Measurements from ENCODE around the gene PTPN22. TPM values are rescaled to one million over a fixed set of nuclear protein-coding genes. Genes with fewer than 3 reads are reported as not detected.

Gene PTPN22
- total RNA-seq (10 to 100 TPM; 28.3 to 30.2 TPM), total RNA-seq (50.9 to 409 (median 88.2) reads per million in 172 experiments)
- 25.7 TPM for polyA plus RNA-seq (2013, experiment 1 of 2)
- 37.5 TPM for polyA plus RNA-seq (2013, experiment 2 of 2)

DNA sequence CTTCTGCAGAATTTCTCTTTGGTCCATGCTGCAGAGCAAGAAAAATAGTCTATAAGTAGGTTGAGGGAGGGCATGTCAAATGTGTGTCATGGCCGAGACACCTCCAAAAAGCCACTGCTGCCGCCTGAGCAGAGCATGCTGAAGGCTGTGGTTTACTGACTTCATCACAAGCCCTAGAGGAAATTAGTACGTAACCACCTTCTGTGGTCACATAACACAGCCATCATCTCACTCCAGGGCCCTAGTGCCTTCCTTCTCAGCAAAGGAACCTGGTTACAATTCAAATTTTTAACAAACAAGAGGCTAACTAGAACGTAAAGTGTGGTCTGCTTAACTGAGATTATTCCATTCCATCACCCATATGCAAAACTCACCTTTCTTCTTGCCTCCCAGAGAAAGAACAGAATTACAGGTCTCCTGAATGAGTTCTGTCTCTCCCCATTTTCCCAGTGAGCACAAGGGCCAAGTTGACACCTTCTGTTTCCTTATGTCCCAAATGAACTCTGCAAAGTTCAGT lies at the start of gene PTPN22:
Gene PTPN22 (minus strand): TSS at position 116 of the 517 bp plus-strand sequence.
- Histone ChIP-seq H3K4me1 (ENCODE audit: insufficient read depth, low read length) (peaks cover 38% of the 10 kb centered on the region), H3K9me3 (ENCODE audit: control insufficient read depth in 1 of 2, insufficient read depth in 1 of 2, low read length in 2 of 2) (no peaks in the 10 kb centered on the region), H3K4me3 (ENCODE audit: low read length) (peak within 1 kb of the TSS; percentile 55), H3K27ac (ENCODE audit: low read depth in 1 of 2, low read length in 2 of 2) (peak within 1 kb of the TSS; percentile 75 to 78), H3K36me3 (ENCODE audit: insufficient read depth, low read length) (no peaks in the 10 kb centered on the region), H3K27me3 (ENCODE audit: control insufficient read depth in 1 of 2, insufficient read depth in 2 of 2, low read length in 2 of 2) (no peaks in the 10 kb centered on the region)
- peaks cover 19% of the 10 kb centered on the region for H3K36me3 Mint-ChIP-seq (ENCODE audit: low read depth)
- ChIA-PET POLR2A (interaction anchor here (1.0 to 1.5 kb wide), 5 partner anchors 10 to 105 kb away, joined by 4 to 6 read pairs (median 6); partner anchors contain the start of genes AP4B1, HIPK1 and RSBN1), CTCF (interaction anchor here (1.2 kb wide), 1 partner anchor 33 kb away, joined by 4 read pairs; the partner anchor contains the start of genes AP4B1 and DCLRE1B)
- TF ChIP-seq, protein P1, sequence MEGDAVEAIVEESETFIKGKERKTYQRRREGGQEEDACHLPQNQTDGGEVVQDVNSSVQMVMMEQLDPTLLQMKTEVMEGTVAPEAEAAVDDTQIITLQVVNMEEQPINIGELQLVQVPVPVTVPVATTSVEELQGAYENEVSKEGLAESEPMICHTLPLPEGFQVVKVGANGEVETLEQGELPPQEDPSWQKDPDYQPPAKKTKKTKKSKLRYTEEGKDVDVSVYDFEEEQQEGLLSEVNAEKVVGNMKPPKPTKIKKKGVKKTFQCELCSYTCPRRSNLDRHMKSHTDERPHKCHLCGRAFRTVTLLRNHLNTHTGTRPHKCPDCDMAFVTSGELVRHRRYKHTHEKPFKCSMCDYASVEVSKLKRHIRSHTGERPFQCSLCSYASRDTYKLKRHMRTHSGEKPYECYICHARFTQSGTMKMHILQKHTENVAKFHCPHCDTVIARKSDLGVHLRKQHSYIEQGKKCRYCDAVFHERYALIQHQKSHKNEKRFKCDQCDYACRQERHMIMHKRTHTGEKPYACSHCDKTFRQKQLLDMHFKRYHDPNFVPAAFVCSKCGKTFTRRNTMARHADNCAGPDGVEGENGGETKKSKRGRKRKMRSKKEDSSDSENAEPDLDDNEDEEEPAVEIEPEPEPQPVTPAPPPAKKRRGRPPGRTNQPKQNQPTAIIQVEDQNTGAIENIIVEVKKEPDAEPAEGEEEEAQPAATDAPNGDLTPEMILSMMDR (IDR thresholded peaks at IDR 0.05) = no peak
- H3K4me3 Mint-ChIP-seq = peak within 1 kb of the TSS; percentile 90
- peaks cover 75% of the 10 kb centered on the region for H3K4me1 Mint-ChIP-seq (ENCODE audit: low read depth)
- ATAC-seq (ENCODE audit: poor library complexity) (peak; percentile 92), DNase-seq (peak; percentile 65 to 95 (median 75))
- H3K27ac Mint-ChIP-seq = peak within 1 kb of the TSS; percentile 94
- H3K9me3 Mint-ChIP-seq = no peaks in the 10 kb centered on the region
- no peaks in the 10 kb centered on the region for H3K27me3 Mint-ChIP-seq
- intact Hi-C loops (cut with DNase I, micrococcal nuclease) = loop anchor here (1.0 to 10.0 kb wide), 7 partner anchors 34 to 457 kb away; partner anchors contain the start of genes DCLRE1B (in 2 of the 2) and RSBN1 (in 1 of the 2)

DNA sequence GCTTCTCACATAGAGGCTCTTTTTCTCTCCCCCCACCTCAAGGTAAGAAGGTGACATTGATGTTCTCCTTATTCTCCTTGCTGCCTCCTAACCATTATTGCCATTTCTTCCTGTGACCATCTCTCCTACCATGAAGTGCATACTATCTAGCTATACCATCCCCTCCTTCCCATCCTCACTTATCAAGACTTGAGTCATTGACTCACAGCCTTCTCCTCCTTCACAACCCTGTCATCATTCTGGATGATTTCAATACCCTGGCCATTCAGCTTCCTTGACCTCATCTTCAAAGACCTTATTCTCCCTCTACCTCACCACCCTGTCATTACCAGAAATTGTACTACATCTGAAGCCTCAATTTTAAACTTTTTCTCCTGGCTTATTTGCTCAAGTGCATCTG lies 46.7 kb upstream of the PTPN22 start:
- Histone ChIP-seq H3K4me1 (ENCODE audit: insufficient read depth, low read length) (no peaks in the 10 kb centered on the region), H3K27ac (ENCODE audit: low read depth in 1 of 2, low read length in 2 of 2) (no peak overlapping the region), H3K27me3 (ENCODE audit: control insufficient read depth in 1 of 2, insufficient read depth in 2 of 2, low read length in 2 of 2) (peaks cover 0 to 2% of the 10 kb centered on the region in 2 experiments), H3K9me3 (ENCODE audit: control insufficient read depth in 1 of 2, insufficient read depth in 1 of 2, low read length in 2 of 2) (no peaks in the 10 kb centered on the region), H3K4me3 (ENCODE audit: low read length) (no peak overlapping the region), H3K36me3 (ENCODE audit: insufficient read depth, low read length) (no peaks in the 10 kb centered on the region)
- Mint-ChIP-seq H3K36me3 (ENCODE audit: low read depth) (peaks cover under 1% of the 10 kb centered on the region), H3K4me1 (ENCODE audit: low read depth) (no peaks in the 10 kb centered on the region), H3K27me3 (peaks cover 6% of the 10 kb centered on the region), H3K4me3 (no peak overlapping the region), H3K27ac (no peak overlapping the region), H3K9me3 (no peaks in the 10 kb centered on the region)
- ATAC-seq (ENCODE audit: poor library complexity) = no peak
- CTCF ChIA-PET = no interaction called here
- TF ChIP-seq, protein P1 (IDR thresholded peaks at IDR 0.05) = no peak
- DNase-seq = no peak
- intact Hi-C loops (cut with DNase I, micrococcal nuclease) = no loop called here
- POLR2A ChIA-PET = no interaction called here

DNA sequence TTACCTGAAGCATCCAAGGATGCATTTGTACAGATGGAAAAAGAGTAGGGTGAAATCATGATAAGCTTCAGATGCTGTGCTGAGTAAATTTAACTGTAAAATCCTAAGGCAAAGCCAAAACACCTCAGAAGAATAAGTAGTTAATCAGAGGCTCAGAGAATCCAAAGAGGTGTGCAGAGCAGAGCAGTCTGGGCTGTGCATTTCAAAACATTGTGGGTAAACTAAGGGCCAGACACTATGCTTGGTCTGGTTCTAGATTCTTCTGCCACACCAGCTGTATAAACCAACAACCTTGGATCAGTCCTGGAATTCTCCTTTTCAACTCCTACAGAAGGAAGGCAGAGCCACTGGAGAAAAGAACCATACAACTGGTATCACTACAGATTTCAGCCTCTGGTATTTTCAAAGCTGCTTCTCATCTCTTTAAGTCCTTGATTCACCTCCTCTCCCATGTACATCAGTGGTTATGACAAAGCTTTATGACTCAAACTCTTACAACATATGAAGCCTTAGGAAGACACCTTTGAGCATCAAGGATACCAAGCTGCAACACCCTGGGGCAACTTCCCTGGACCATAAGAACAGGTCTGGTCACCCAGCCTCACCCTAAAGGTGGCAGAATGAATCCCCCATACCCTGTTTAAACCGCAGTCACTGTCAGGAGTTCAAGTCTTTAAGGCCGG lies 46.0 kb upstream of the PTPN22 start:
- Mint-ChIP-seq H3K9me3 (no peaks in the 10 kb centered on the region), H3K4me3 (no peak overlapping the region), H3K36me3 (ENCODE audit: low read depth) (peaks cover 7% of the 10 kb centered on the region), H3K27ac (no peak overlapping the region), H3K4me1 (ENCODE audit: low read depth) (no peaks in the 10 kb centered on the region), H3K27me3 (peaks cover 6% of the 10 kb centered on the region)
- H3K9me3 ChIP-seq (ENCODE audit: control insufficient read depth in 1 of 2, insufficient read depth in 1 of 2, low read length in 2 of 2) = no peaks in the 10 kb centered on the region
- H3K36me3 ChIP-seq (ENCODE audit: insufficient read depth, low read length) = peaks cover 3% of the 10 kb centered on the region
- H3K27ac ChIP-seq (ENCODE audit: low read depth in 1 of 2, low read length in 2 of 2) = no peak overlapping the region
- no peaks in the 10 kb centered on the region for H3K4me1 ChIP-seq (ENCODE audit: insufficient read depth, low read length)
- peaks cover 0 to 2% of the 10 kb centered on the region in 2 experiments for H3K27me3 ChIP-seq (ENCODE audit: control insufficient read depth in 1 of 2, insufficient read depth in 2 of 2, low read length in 2 of 2)
- no peak for DNase-seq
- intact Hi-C loops (cut with DNase I, micrococcal nuclease) = no loop called here
- H3K4me3 ChIP-seq (ENCODE audit: low read length) = no peak overlapping the region
- TF ChIP-seq, protein P1 (IDR thresholded peaks at IDR 0.05) = no peak
- CTCF ChIA-PET = no interaction called here
- POLR2A ChIA-PET = no interaction called here
- no peak for ATAC-seq (ENCODE audit: poor library complexity)
